HG03457 (cell line): ENCODE results near the gene ZNF737.
"Not testable (repeated sequence)": the region's sequence is repeated elsewhere in the genome, so short reads cannot be mapped to it uniquely, and the experiment has no call there.

Source experiments
- ATAC-seq: cut with Tn5 transposase; IDR thresholded peaks from one replicate; pipeline ENCODE4 v1.9.1; 2021; ENCODE audit warnings: moderate number of reproducible peaks; ENCODE audit not compliant: unreplicated experiment

Gene ZNF737

GRCh38 chr19:20565321-20566018, at the start of gene ZNF737:
TSS of gene ZNF737 (minus strand) at chr19:20565781. CDS start at chr19:20565640, 141 bp downstream.
- peak; percentile 88 for ATAC-seq

GRCh38 chr19:20614971-20615370, 49.4 kb upstream of the ZNF737 start:
- not testable (repeated sequence) for ATAC-seq

- ATAC-seq = no peak
These were observed 47.2 kb upstream of the ZNF737 start for GRCh38 chr19:20612711-20613316.

GRCh38 chr19:20611866-20612265, 46.3 kb upstream of the ZNF737 start:
- ATAC-seq = no peak

- no peak for ATAC-seq
These were observed 42.4 kb upstream of the ZNF737 start for GRCh38 chr19:20607943-20608342.

GRCh38 chr19:20558571-20558970, 7.0 kb downstream of the ZNF737 start:
- no peak for ATAC-seq

GRCh38 chr19:20558011-20558410, 7.6 kb downstream of the ZNF737 start:
- ATAC-seq = no peak

- ATAC-seq = not testable (repeated sequence)
These were observed 20.8 kb downstream of the ZNF737 start for GRCh38 chr19:20544667-20545333.

GRCh38 chr19:20530303-20530702, 35.3 kb downstream of the ZNF737 start:
- ATAC-seq = not testable (repeated sequence)

GRCh38 chr19:20513189-20513904, 52.2 kb downstream of the ZNF737 start:
- ATAC-seq = no peak

GRCh38 chr19:20503476-20503875, 62.1 kb downstream of the ZNF737 start:
- no peak for ATAC-seq
